Stromal cell of bone marrow (primary cell): Measurements from ENCODE around the gene MYRF.

Source experiments
- DNase-seq: peaks from one replicate; pipeline ENCODE4 v3.0.0-alpha.2; 2012; ENCODE audit warnings: low read depth

The MYRF gene

GRCh38 chr11:61718621-61719302, 33.7 kb upstream of the MYRF start:
- peak; percentile 28 for DNase-seq

- DNase-seq: no peak
Measured at GRCh38 chr11:61719978-61720377, 32.5 kb upstream of the MYRF start.

GRCh38 chr11:61720597-61720996, 31.8 kb upstream of the MYRF start:
- no peak for DNase-seq

- no peak for DNase-seq
Measured at GRCh38 chr11:61724437-61724836, 28.0 kb upstream of the MYRF start.

GRCh38 chr11:61725781-61726231, 26.6 kb upstream of the MYRF start:
- no peak for DNase-seq

GRCh38 chr11:61726775-61727174, 25.7 kb upstream of the MYRF start:
- no peak for DNase-seq

GRCh38 chr11:61727401-61727811, 25.0 kb upstream of the MYRF start:
- no peak for DNase-seq

- DNase-seq: no peak
Measured at GRCh38 chr11:61728066-61728939, 24.1 kb upstream of the MYRF start.

GRCh38 chr11:61728940-61729219, 23.6 kb upstream of the MYRF start:
- DNase-seq: no peak

GRCh38 chr11:61730240-61730994, 22.0 kb upstream of the MYRF start:
- no peak for DNase-seq

GRCh38 chr11:61731211-61731951, 21.1 kb upstream of the MYRF start:
- no peak for DNase-seq

- DNase-seq: no peak
Measured at GRCh38 chr11:61731952-61732675, 20.3 kb upstream of the MYRF start.

- DNase-seq: peak; percentile 28
Measured at GRCh38 chr11:61732705-61733104, 19.7 kb upstream of the MYRF start.

- DNase-seq: peak; percentile 67
Measured at GRCh38 chr11:61733120-61733978, 19.1 kb upstream of the MYRF start.

GRCh38 chr11:61734767-61735166, 17.7 kb upstream of the MYRF start:
- DNase-seq: no peak

- DNase-seq: no peak
Measured at GRCh38 chr11:61735391-61735790, 17.0 kb upstream of the MYRF start.

GRCh38 chr11:61736310-61736709, 16.1 kb upstream of the MYRF start:
- no peak for DNase-seq

- DNase-seq: no peak
Measured at GRCh38 chr11:61737131-61737530, 15.3 kb upstream of the MYRF start.

- DNase-seq: no peak
Measured at GRCh38 chr11:61737636-61738386, 14.6 kb upstream of the MYRF start.

- DNase-seq: no peak
Measured at GRCh38 chr11:61738776-61739175, 13.7 kb upstream of the MYRF start.
